H9 (cell line): ENCODE data around the gene EPHA3. TPM values are rescaled to one million over a fixed set of nuclear protein-coding genes. Genes with fewer than 3 reads are reported as not detected.
A peak's percentile ranks its signal among the peaks of the same experiment; 100 is the strongest.

ENCODE experiments used
- DNase-seq: peaks from one replicate; pipeline ENCODE4 v3.0.0-alpha.2; 2017
- H2AFZ ChIP-seq: one replicate; pipeline ENCODE4 v1.6.1; 2013; ENCODE audit warnings: mild to moderate bottlenecking, low read length, control low read depth, moderate library complexity
- H2AK5ac ChIP-seq: 2 replicates; pipeline ENCODE4 v1.6.1; 2013; ENCODE audit warnings: low read length, control low read depth, mixed read lengths; ENCODE audit not compliant: insufficient read length
- H2BK120ac ChIP-seq: one replicate; pipeline ENCODE4 v1.6.1; 2013; ENCODE audit warnings: low read depth, mild to moderate bottlenecking, low read length, control low read depth, inconsistent platforms; ENCODE audit not compliant: poor library complexity, severe bottlenecking
- H2BK12ac ChIP-seq: 2 replicates; pipeline ENCODE4 v1.6.1; 2013; ENCODE audit warnings: low read length, control low read depth, mixed read lengths, low read depth; ENCODE audit not compliant: insufficient read length
- H2BK15ac ChIP-seq: 2 replicates; pipeline ENCODE4 v1.6.1; 2013; ENCODE audit warnings: low read depth, low read length, control low read depth
- H2BK20ac ChIP-seq: one replicate; pipeline ENCODE4 v1.6.1; 2013; ENCODE audit warnings: low read depth, mild to moderate bottlenecking, low read length, control low read depth, inconsistent platforms; ENCODE audit not compliant: poor library complexity, severe bottlenecking
- H2BK5ac ChIP-seq: 2 replicates; pipeline ENCODE4 v1.6.1; 2013; ENCODE audit warnings: low read length, control low read depth, mixed read lengths; ENCODE audit not compliant: insufficient read length
- H3K14ac ChIP-seq: 2 replicates; pipeline ENCODE4 v1.6.1; 2013; ENCODE audit warnings: low read length, control low read depth; ENCODE audit not compliant: insufficient read depth
- H3K18ac ChIP-seq: 2 replicates; pipeline ENCODE4 v1.6.1; 2013; ENCODE audit warnings: low read depth, mild to moderate bottlenecking, mixed read lengths, low read length, control low read depth; ENCODE audit not compliant: insufficient read length
- H3K23ac ChIP-seq: 2 replicates; pipeline ENCODE4 v1.6.1; 2013; ENCODE audit warnings: low read length, control low read depth, mixed read lengths, low read depth; ENCODE audit not compliant: insufficient read length
- H3K23me2 ChIP-seq: 2 replicates; pipeline ENCODE4 v1.6.1; 2013; ENCODE audit warnings: low read depth, mild to moderate bottlenecking, mixed read lengths, low read length, control low read depth; ENCODE audit not compliant: insufficient read length, poor library complexity, severe bottlenecking
- H3K27ac ChIP-seq: 2 replicates; pipeline ENCODE4 v1.5.1; 2013; ENCODE audit warnings: low read length, control low read depth, mixed read lengths, low read depth; ENCODE audit not compliant: insufficient read length
- H3K27me3 ChIP-seq: 2 replicates; pipeline ENCODE4 v1.6.1; 2013; ENCODE audit warnings: low read length, control low read depth, inconsistent platforms; ENCODE audit not compliant: insufficient read depth
- H3K4ac ChIP-seq: 2 replicates; pipeline ENCODE4 v1.6.1; 2013; ENCODE audit warnings: low read depth, mild to moderate bottlenecking, control low read depth, inconsistent platforms, low read length, moderate library complexity
- H3K4me1 ChIP-seq: 2 replicates; pipeline ENCODE4 v1.6.1; 2013; ENCODE audit warnings: low read length, control low read depth, inconsistent platforms; ENCODE audit not compliant: insufficient read depth
- H3K4me2 ChIP-seq: 2 replicates; pipeline ENCODE4 v1.6.1; 2013; ENCODE audit warnings: low read length, control low read depth, mixed read lengths; ENCODE audit not compliant: insufficient read length, insufficient read depth
- H3K56ac ChIP-seq: 2 replicates; pipeline ENCODE4 v1.6.1; 2013; ENCODE audit warnings: low read depth, mild to moderate bottlenecking, mixed read lengths, low read length, control low read depth; ENCODE audit not compliant: insufficient read length
- H3K79me1 ChIP-seq: 2 replicates; pipeline ENCODE4 v1.6.1; 2013; ENCODE audit warnings: low read depth, mild to moderate bottlenecking, moderate library complexity, low read length, control low read depth, inconsistent platforms; ENCODE audit not compliant: insufficient read depth, poor library complexity, severe bottlenecking
- H3K79me2 ChIP-seq: 2 replicates; pipeline ENCODE4 v1.6.1; 2013; ENCODE audit warnings: low read length, control low read depth, inconsistent platforms; ENCODE audit not compliant: insufficient read depth
- H3K9ac ChIP-seq: 2 replicates; pipeline ENCODE4 v1.6.1; 2013; ENCODE audit warnings: low read length, control low read depth, mixed read lengths; ENCODE audit not compliant: insufficient read length; ENCODE audit errors: extremely low read depth
- H3K9me3 ChIP-seq: one replicate; pipeline ENCODE4 v1.6.1; 2013; ENCODE audit warnings: low read depth, low read length, inconsistent platforms; ENCODE audit not compliant: control insufficient read depth
- H3T11ph ChIP-seq: one replicate; pipeline ENCODE4 v1.6.1; 2013; ENCODE audit warnings: mild to moderate bottlenecking, low read length, control low read depth, inconsistent platforms
- H4K20me1 ChIP-seq: one replicate; pipeline ENCODE4 v1.6.1; 2013; ENCODE audit not compliant: control insufficient read depth, insufficient read length, insufficient read depth
- H4K5ac ChIP-seq: 2 replicates; pipeline ENCODE4 v1.6.1; 2013; ENCODE audit warnings: low read depth, mild to moderate bottlenecking, mixed read lengths, low read length, control low read depth; ENCODE audit not compliant: insufficient read length
- H4K8ac ChIP-seq: replicated peaks from 2 replicates; pipeline ENCODE4 v1.6.1; 2013; ENCODE audit warnings: low read length, control low read depth, mixed read lengths, low read depth; ENCODE audit not compliant: insufficient read length
- H4K91ac ChIP-seq: 2 replicates; pipeline ENCODE4 v1.6.1; 2013; ENCODE audit warnings: low read depth, mild to moderate bottlenecking, moderate library complexity, mixed read lengths, low read length, control low read depth; ENCODE audit not compliant: insufficient read length
- H3K27ac Mint-ChIP-seq, 3 experiments: 2 replicates in 2 of 3; 3 replicates in 1 of 3; pipeline ENCODE4 v1.8.0; 2020 to 2021; ENCODE audit warnings: mixed read lengths in 3 of 3, mild to moderate bottlenecking in 1 of 3, moderate library complexity in 1 of 3
- H3K27me3 Mint-ChIP-seq: 2 replicates; pipeline ENCODE4 v1.8.0; 2021; ENCODE audit warnings: low read depth, mild to moderate bottlenecking, moderate library complexity, mixed read lengths
- H3K36me3 Mint-ChIP-seq, 3 experiments: 2 replicates in 2 of 3; 3 replicates in 1 of 3; pipeline ENCODE4 v1.8.0; 2020 to 2021; ENCODE audit warnings: low read depth in 3 of 3, mixed read lengths in 3 of 3; ENCODE audit not compliant: insufficient read depth in 1 of 3
- H3K4me1 Mint-ChIP-seq, 2 experiments: 2 replicates each; pipeline ENCODE4 v1.8.0; 2020; ENCODE audit warnings: mixed read lengths in 2 of 2
- H3K4me3 Mint-ChIP-seq, 2 experiments: 2 replicates in 1 of 2; 3 replicates in 1 of 2; pipeline ENCODE4 v1.8.0; 2020 to 2021; ENCODE audit warnings: mild to moderate bottlenecking in 2 of 2, mixed read lengths in 2 of 2, moderate library complexity in 1 of 2
- H3K9me3 Mint-ChIP-seq, 2 experiments: 2 replicates in 1 of 2; 3 replicates in 1 of 2; pipeline ENCODE4 v1.8.0; 2020; ENCODE audit warnings: mild to moderate bottlenecking in 2 of 2, mixed read lengths in 2 of 2, moderate library complexity in 1 of 2
- CTCF ChIP-seq: fragments of 200-600 bp; sonication (generic); conservative IDR thresholded peaks from 3 replicates; pipeline ENCODE4 v1.8.0; 2021; ENCODE audit warnings: antibody characterized with exemption, mild to moderate bottlenecking
- WGBS: extraction: QIAGEN DNeasy Blood & Tissue Kit; methylation state at CpG from one replicate; pipeline ENCODE4 v1.1.7; 2013; ENCODE audit warnings: missing lambda C conversion rate, low lambda C conversion rate, mixed read lengths; ENCODE audit not compliant: insufficient read length; ENCODE audit errors: extremely low coverage; 5-methylcytosine and 5-hydroxymethylcytosine counted together
- total RNA-seq: library from RNA; stranded (reverse); gene quantifications from 2 replicates; pipeline ENCODE4 v1.2.1, GENCODE V29; 2021

The EPHA3 gene
- total RNA-seq, 1 experiment from 2014 or later: 0.66 TPM

- H2BK20ac ChIP-seq: no peak overlapping the region
- no peak overlapping the region for H4K8ac ChIP-seq
- no peak overlapping the region; a peak in 1 of 7 replicates for H3K27ac Mint-ChIP-seq
- no peak overlapping the region for H3K14ac ChIP-seq
- H2AFZ ChIP-seq: no peak overlapping the region
- H3K4me1 Mint-ChIP-seq: peaks cover 33 to 37% of the 10 kb centered on the region in 2 experiments
- H2BK15ac ChIP-seq: no peak overlapping the region
- WGBS: no CpG with 5 or more reads among the region's 1 CpG
- H3T11ph ChIP-seq: no peak overlapping the region
- no peak overlapping the region for H4K5ac ChIP-seq
- H3K79me1 ChIP-seq: no peaks in the 10 kb centered on the region
- H3K36me3 Mint-ChIP-seq: no peaks in the 10 kb centered on the region
- no peak overlapping the region for H3K18ac ChIP-seq
- no peak overlapping the region for H4K91ac ChIP-seq
- H3K23me2 ChIP-seq: no peaks in the 10 kb centered on the region
- H3K27me3 Mint-ChIP-seq: no peaks in the 10 kb centered on the region
- no peaks in the 10 kb centered on the region for H3K79me2 ChIP-seq
- H3K4ac ChIP-seq: no peak overlapping the region
- no peak overlapping the region for H3K4me2 ChIP-seq
- 0 out of 2 replicates have a peak, but pooled peaks cover 3% of the 10 kb centered on the region for H3K4me1 ChIP-seq
- TF ChIP-seq CTCF: peak; percentile 39; the same call in 2 of the 3 replicates
- no peak overlapping the region for H2BK120ac ChIP-seq
- H3K4me3 Mint-ChIP-seq: no peak overlapping the region
- no peaks in the 10 kb centered on the region for H3K9me3 Mint-ChIP-seq
- H3K56ac ChIP-seq: no peak overlapping the region
- H2AK5ac ChIP-seq: no peak overlapping the region
- H4K20me1 ChIP-seq: no peaks in the 10 kb centered on the region
- H3K23ac ChIP-seq: no peak overlapping the region
- no peak for DNase-seq
- no peak overlapping the region for H3K9ac ChIP-seq
- no peak overlapping the region for H3K27ac ChIP-seq
- no peak overlapping the region for H2BK5ac ChIP-seq
- H3K27me3 ChIP-seq: no peaks in the 10 kb centered on the region
- no peaks in the 10 kb centered on the region for H3K9me3 ChIP-seq
- H2BK12ac ChIP-seq: no peak overlapping the region
These were observed 420.4 kb downstream of the EPHA3 start for GRCh38 chr3:89527736-89528305.
